ENCODE measurements around the gene PRRT3. TPM values are rescaled to one million over a fixed set of nuclear protein-coding genes. Genes with fewer than 3 reads are reported as not detected.

Gene PRRT3
- total and polyA plus RNA-seq, 2 of the 8 experiments (the other 6 are each of a cell fraction or from before 2014, with no cell fraction given) = 9.0 to 9.2 TPM

- H4K8ac ChIP-seq (ENCODE audit: extremely low read depth, insufficient read depth, low read length) = peak overlapping the region; percentile 95
- H2BK5ac ChIP-seq (ENCODE audit: low read depth, low read length) = no peak overlapping the region
- H3K56ac ChIP-seq (replicated peaks; ENCODE audit: insufficient read length, low read depth, low read length) = no peak overlapping the region
- H2BK20ac ChIP-seq (ENCODE audit: low read length) = no peak overlapping the region
- H3K79me1 ChIP-seq (ENCODE audit: low read depth, low read length) = no peaks in the 10 kb centered on the region
- no peak overlapping the region for H2BK15ac ChIP-seq (ENCODE audit: low read length)
- peak overlapping the region; percentile 77 to 90 for H3K4me2 ChIP-seq (ENCODE audit: insufficient read depth in 1 of 2, low read depth in 2 of 2, low read length in 2 of 2)
- no peak overlapping the region for H2AK5ac ChIP-seq (ENCODE audit: low read depth, low read length)
- peaks cover 13% of the 10 kb centered on the region; the same call in 1 of the 2 replicates for H3K23me2 ChIP-seq (ENCODE audit: low read depth, low read length)
- H2BK12ac ChIP-seq (ENCODE audit: low read depth, low read length) = no peak overlapping the region
- POLR2A ChIA-PET (ENCODE audit: partially characterized antibody) = interaction anchor here (1.1 to 5.9 kb wide), 13 partner anchors 12 to 140 kb away, joined by 3 to 43 read pairs (median 6); partner anchors contain the start of genes ARPC4, EMC3, IL17RC and PRRT3
- peak overlapping the region; percentile 56 for H4K5ac ChIP-seq (ENCODE audit: insufficient read length, low read depth, low read length)
- 0 out of 2 replicates have a peak overlapping the region, but pooled peaks have one; percentile 49 for H2AFZ ChIP-seq (ENCODE audit: low read length)
- TF ChIP-seq HDAC6 (IDR thresholded peaks at IDR 0.05; ENCODE audit: low read depth, low read length) (no peak), SUZ12 (IDR thresholded peaks at IDR 0.05; ENCODE audit: low read length) (peak; percentile 38; the same call in 1 of the 2 replicates), PHF8 (conservative IDR thresholded peaks at IDR 0.05; ENCODE audit: low read depth, low read length) (0 out of 2 replicates have a peak, but pooled peaks have one; percentile 9), FOSL1 (IDR thresholded peaks at IDR 0.05; ENCODE audit: insufficient read depth, low read depth, low read length) (no peak)
- H4K91ac ChIP-seq (replicated peaks; ENCODE audit: insufficient read length, low read length) = peak overlapping the region; percentile 17
- FAIRE-seq (no peak), DNase-seq (ENCODE audit: low read depth in 1 of 2, low spot score in 2 of 2) (no peak)
- peak overlapping the region; percentile 19 for H3K14ac ChIP-seq (ENCODE audit: insufficient read length)
- no peaks in the 10 kb centered on the region for H3K36me3 ChIP-seq (ENCODE audit: control insufficient read depth in 2 of 4, insufficient read depth in 4 of 4, low read length in 3 of 4)
- H3K9ac ChIP-seq (replicated peaks in 1 of 4; ENCODE audit: extremely low read depth in 1 of 4, low read depth in 3 of 4, low read length in 3 of 4) = peak overlapping the region in 2 of 4 experiments; percentile 11 to 13; a peak in 2 of 7 replicates
- H4K20me1 ChIP-seq (replicated peaks in 1 of 2; ENCODE audit: control insufficient read depth in 1 of 2, insufficient read depth in 2 of 2, low read length in 2 of 2) = no peaks in the 10 kb centered on the region
- no peak overlapping the region for H3K18ac ChIP-seq (ENCODE audit: extremely low read depth, low read length)
- H3K27me3 ChIP-seq (replicated peaks in 1 of 4; ENCODE audit: control insufficient read depth in 3 of 4, extremely low read depth in 1 of 4, insufficient read depth in 3 of 4, low read length in 3 of 4) = peaks cover 0 to 3% (median 0%) of the 10 kb centered on the region in 4 experiments; a peak in 1 of 7 replicates
- no peak overlapping the region for H3K27ac ChIP-seq (ENCODE audit: low read depth, low read length)
- H3K23ac ChIP-seq (ENCODE audit: insufficient read length) = no peak overlapping the region
- peaks cover 0 to 10% (median 5%) of the 10 kb centered on the region in 4 experiments; a peak in 6 of 7 replicates for H3K4me1 ChIP-seq (replicated peaks in 1 of 4; ENCODE audit: control insufficient read depth in 3 of 4, insufficient read depth in 4 of 4, low read length in 3 of 4)
- H3K4ac ChIP-seq (replicated peaks; ENCODE audit: insufficient read length, low read depth, low read length) = no peak overlapping the region
- no peaks in the 10 kb centered on the region for H3K9me3 ChIP-seq (ENCODE audit: insufficient read depth in 2 of 2, low read depth in 1 of 2, low read length in 1 of 2)
- no peaks in the 10 kb centered on the region for H3K79me2 ChIP-seq (ENCODE audit: control insufficient read depth in 1 of 2, insufficient read depth in 2 of 2, low read length in 2 of 2)
- CTCF ChIA-PET (ENCODE audit: partially characterized antibody) = interaction anchor here (0.7 to 7.5 kb wide), 30 partner anchors 9 to 127 kb away, joined by 3 to 86 read pairs (median 5); partner anchors contain the start of genes IL17RC, JAGN1 and PRRT3
- H3K4me3 ChIP-seq (ENCODE audit: extremely low read depth in 1 of 4, insufficient read depth in 2 of 4, low read depth in 3 of 4, low read length in 4 of 4) = peak overlapping the region; percentile 25 to 78 (median 68)
- WGBS, 2 experiments (ENCODE audit: extremely low coverage in 1 of 2, insufficient coverage in 1 of 2, insufficient read length in 1 of 2, insufficient replicate concordance in 2 of 2, low coverage in 1 of 2, low lambda C conversion rate in 2 of 2, missing lambda C conversion rate in 1 of 2) = 7% methylated on average over 13 of the region's 13 CpGs; no CpG with 5 or more reads in 1 of the 2 experiments
- no peak overlapping the region for H2BK120ac ChIP-seq (replicated peaks; ENCODE audit: low read depth, low read length)
These were observed 19.7 kb downstream of the PRRT3 start for GRCh38 chr3:9932535-9932842.

Measured in H1 (cell line).